ENCODE results near the gene MAGEF1.
"Not testable (repeated sequence)": the region's sequence is repeated elsewhere in the genome, so short reads cannot be mapped to it uniquely, and the experiment has no call there.

MAGEF1 gene

GRCh38 chr3:184742676-184743135, 30.8 kb upstream of the MAGEF1 start:
- no peak for DNase-seq (ENCODE audit: low spot score)

GRCh38 chr3:184741798-184742675, 30.2 kb upstream of the MAGEF1 start:
- no peak for DNase-seq (ENCODE audit: low spot score)

GRCh38 chr3:184741259-184741556, 29.3 kb upstream of the MAGEF1 start:
- no peak for DNase-seq (ENCODE audit: low spot score)

- peak; percentile 31 for DNase-seq (ENCODE audit: low spot score)
Measured at GRCh38 chr3:184740509-184741258, 28.8 kb upstream of the MAGEF1 start.

- DNase-seq (ENCODE audit: low spot score): no peak
Measured at GRCh38 chr3:184739594-184740505, 28.0 kb upstream of the MAGEF1 start.

- DNase-seq (ENCODE audit: low spot score): no peak
Measured at GRCh38 chr3:184738982-184739381, 27.1 kb upstream of the MAGEF1 start.

GRCh38 chr3:184738506-184738890, 26.6 kb upstream of the MAGEF1 start:
- DNase-seq (ENCODE audit: low spot score): no peak

- DNase-seq (ENCODE audit: low spot score): no peak
Measured at GRCh38 chr3:184737641-184738505, 26.0 kb upstream of the MAGEF1 start.

GRCh38 chr3:184737063-184737462, 25.2 kb upstream of the MAGEF1 start:
- DNase-seq (ENCODE audit: low spot score): no peak

- peak; percentile 42 for DNase-seq (ENCODE audit: low spot score)
Measured at GRCh38 chr3:184734903-184735701, 23.2 kb upstream of the MAGEF1 start.

GRCh38 chr3:184733971-184734608, 22.2 kb upstream of the MAGEF1 start:
- DNase-seq (ENCODE audit: low spot score): no peak

- DNase-seq (ENCODE audit: low spot score): no peak
Measured at GRCh38 chr3:184733181-184733580, 21.3 kb upstream of the MAGEF1 start.

GRCh38 chr3:184731786-184732537, 20.1 kb upstream of the MAGEF1 start:
- no peak for DNase-seq (ENCODE audit: low spot score)

GRCh38 chr3:184730924-184731323, 19.1 kb upstream of the MAGEF1 start:
- no peak for DNase-seq (ENCODE audit: low spot score)

- DNase-seq (ENCODE audit: low spot score): not testable (repeated sequence)
Measured at GRCh38 chr3:184729154-184729553, 17.3 kb upstream of the MAGEF1 start.

GRCh38 chr3:184728010-184728527, 16.2 kb upstream of the MAGEF1 start:
- no peak for DNase-seq (ENCODE audit: low spot score)

GRCh38 chr3:184727357-184728009, 15.6 kb upstream of the MAGEF1 start:
- peak; percentile 37 for DNase-seq (ENCODE audit: low spot score)

GRCh38 chr3:184726497-184726896, 14.6 kb upstream of the MAGEF1 start:
- DNase-seq (ENCODE audit: low spot score): no peak

Data from LoVo (cell line).